MCF 10A (cell line): ENCODE data around the gene ZSWIM7. TPM values are rescaled to one million over a fixed set of nuclear protein-coding genes. Genes with fewer than 3 reads are reported as not detected.
"Not testable (repeated sequence)": the region's sequence is repeated elsewhere in the genome, so short reads cannot be mapped to it uniquely, and the experiment has no call there.

Experiments
- BruUV-seq: library from RNA; stranded (reverse); fragments of 400-500 nt; replicated peaks from 2 replicates; lab custom pipeline; 2021; lab: Mats Ljungman, UMichigan
- CTCF ChIA-PET: fragments of 300-600 bp; sonication (Branson Sonifier 250); formaldehyde crosslinking; extraction: SDS; loops from one replicate; lab custom pipeline; 2021; ENCODE audit warnings: antibody characterized with exemption, inconsistent platforms; lab: Yijun Ruan, JAX
- POLR2A ChIA-PET: fragments of 300-600, 350-650 bp; sonication (Branson Sonifier 250); formaldehyde crosslinking; extraction: SDS; loops from one replicate; lab custom pipeline; 2020; ENCODE audit warnings: antibody characterized with exemption, inconsistent platforms; lab: Yijun Ruan, JAX
- DNase-seq: peaks from one replicate; pipeline ENCODE4 v3.0.0-alpha.2; 2018; ENCODE audit not compliant: unreplicated experiment
- H3K27ac Mint-ChIP-seq: one replicate; pipeline ENCODE4 v1.8.0; 2022; ENCODE audit warnings: mild to moderate bottlenecking, low read depth, mixed read lengths; ENCODE audit not compliant: unreplicated experiment
- H3K27me3 Mint-ChIP-seq: one replicate; pipeline ENCODE4 v1.8.0; 2022; ENCODE audit warnings: mixed read lengths; ENCODE audit not compliant: insufficient read depth, unreplicated experiment
- H3K36me3 Mint-ChIP-seq: one replicate; pipeline ENCODE4 v1.8.0; 2022; ENCODE audit warnings: mild to moderate bottlenecking, moderate library complexity, mixed read lengths; ENCODE audit not compliant: insufficient read depth, unreplicated experiment
- H3K4me1 Mint-ChIP-seq: one replicate; pipeline ENCODE4 v1.8.0; 2022; ENCODE audit warnings: mixed read lengths; ENCODE audit not compliant: insufficient read depth, unreplicated experiment
- H3K4me3 Mint-ChIP-seq: one replicate; pipeline ENCODE4 v1.8.0; 2022; ENCODE audit warnings: mild to moderate bottlenecking, moderate library complexity, mixed read lengths; ENCODE audit not compliant: unreplicated experiment
- H3K9me3 Mint-ChIP-seq: one replicate; pipeline ENCODE4 v1.8.0; 2022; ENCODE audit warnings: mixed read lengths; ENCODE audit not compliant: unreplicated experiment
- CTCF ChIP-seq: fragments of 200-600 bp; IDR thresholded peaks from one replicate; pipeline ENCODE4 v1.8.0; 2022; ENCODE audit warnings: antibody characterized with exemption, mild to moderate bottlenecking; ENCODE audit not compliant: unreplicated experiment
- intact Hi-C: fragments of 100-400 bp; cut with micrococcal nuclease; formaldehyde crosslinking; loops from 2 replicates; pipeline ENCODE4 v1.14.1; 2022
- total RNA-seq: library from RNA; stranded (reverse); gene quantifications from 2 replicates; pipeline ENCODE4 v1.2.3, GENCODE V29; 2022

Gene ZSWIM7
- total RNA-seq, 1 experiment from 2014 or later, result 44.1 TPM

GRCh38 chr17:15981646-15982580, 17.6 kb downstream of the ZSWIM7 start:
- no peak for TF ChIP-seq CTCF
- no peak overlapping the region for H3K4me3 Mint-ChIP-seq
- peak; percentile 61 for DNase-seq
- BruUV-seq, result no TSS peak
- H3K9me3 Mint-ChIP-seq, result no peaks in the 10 kb centered on the region
- H3K4me1 Mint-ChIP-seq, result peaks cover 12% of the 10 kb centered on the region
- no peak overlapping the region for H3K27ac Mint-ChIP-seq
- no peaks in the 10 kb centered on the region for H3K27me3 Mint-ChIP-seq
- ChIA-PET POLR2A (interaction anchor here (0.6 to 0.7 kb wide), 3 partner anchors 13 to 351 kb away, joined by 3 read pairs; no protein-coding TSS in a partner anchor), CTCF (interaction anchor here (0.6 to 0.9 kb wide), 3 partner anchors 11 to 99 kb away, joined by 3 read pairs; no protein-coding TSS in a partner anchor)
- intact Hi-C loops, result no loop called here
- H3K36me3 Mint-ChIP-seq, result peaks cover 72% of the 10 kb centered on the region

- H3K27ac Mint-ChIP-seq, result no peak overlapping the region
- peaks cover 12% of the 10 kb centered on the region for H3K4me1 Mint-ChIP-seq
- ChIA-PET CTCF (interaction anchor here (0.6 to 1.1 kb wide), 3 partner anchors 35 to 152 kb away, joined by 3 read pairs; no protein-coding TSS in a partner anchor), POLR2A (interaction anchor here (0.7 to 1.3 kb wide), 2 partner anchors 15 to 351 kb away, joined by 3 read pairs; no protein-coding TSS in a partner anchor)
- H3K4me3 Mint-ChIP-seq, result no peak overlapping the region
- no peaks in the 10 kb centered on the region for H3K27me3 Mint-ChIP-seq
- no peak for TF ChIP-seq CTCF
- BruUV-seq, result no TSS peak
- no peak for DNase-seq
- intact Hi-C loops, result no loop called here
- no peaks in the 10 kb centered on the region for H3K9me3 Mint-ChIP-seq
- peaks cover 70% of the 10 kb centered on the region for H3K36me3 Mint-ChIP-seq
Observed at GRCh38 chr17:15981208-15981607, 18.3 kb downstream of the ZSWIM7 start.

- H3K27ac Mint-ChIP-seq, intact Hi-C loops, CTCF ChIA-PET: not testable (repeated sequence)
Observed at GRCh38 chr17:15979013-15979412, 20.5 kb downstream of the ZSWIM7 start.

GRCh38 chr17:15978606-15979005, 20.9 kb downstream of the ZSWIM7 start:
- TF ChIP-seq CTCF, result no peak
- BruUV-seq, result no TSS peak
- peaks cover 66% of the 10 kb centered on the region for H3K36me3 Mint-ChIP-seq
- no peak for DNase-seq
- H3K4me1 Mint-ChIP-seq, result peaks cover 13% of the 10 kb centered on the region
- H3K9me3 Mint-ChIP-seq, result no peaks in the 10 kb centered on the region
- POLR2A ChIA-PET, result no interaction called here
- no peak overlapping the region for H3K4me3 Mint-ChIP-seq
- intact Hi-C loops, result no loop called here
- H3K27me3 Mint-ChIP-seq, result no peaks in the 10 kb centered on the region
- no peak overlapping the region for H3K27ac Mint-ChIP-seq
- CTCF ChIA-PET, result interaction anchor here (0.7 kb wide), 1 partner anchor 33 kb away, joined by 3 read pairs; no protein-coding TSS in a partner anchor

More at GRCh38 chr17:15979013-15979412, 20.5 kb downstream of the ZSWIM7 start:
- H3K4me3 Mint-ChIP-seq, H3K27me3 Mint-ChIP-seq, POLR2A ChIA-PET, DNase-seq, H3K9me3 Mint-ChIP-seq, BruUV-seq: not testable (repeated sequence)
- Mint-ChIP-seq H3K36me3 (peaks cover 68% of the 10 kb centered on the region), H3K4me1 (peaks cover 13% of the 10 kb centered on the region)
